ENCODE results near the gene BEND7.
"Not testable (repeated sequence)": the region's sequence is repeated elsewhere in the genome, so short reads cannot be mapped to it uniquely, and the experiment has no call there.

DNA sequence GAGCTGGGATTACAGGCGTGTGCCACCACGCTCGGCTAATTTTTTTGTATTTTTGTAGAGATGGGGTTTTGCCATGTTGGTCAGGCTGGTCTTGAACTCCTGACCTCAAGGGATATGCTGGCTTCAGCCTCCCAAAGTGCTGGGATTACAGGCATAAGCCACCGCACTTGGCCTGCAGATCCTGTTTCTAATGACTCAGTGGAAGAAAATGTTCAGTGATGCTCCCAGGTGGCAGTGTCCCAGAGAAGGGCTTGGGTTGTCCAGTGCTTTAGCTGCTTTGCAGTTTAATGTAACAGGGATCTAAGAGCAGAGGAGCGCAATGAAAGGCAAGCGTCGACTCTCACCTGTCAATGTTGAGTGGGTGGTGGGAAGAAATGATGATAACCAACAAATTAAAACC is 125.4 kb downstream of the BEND7 start:
- not testable (repeated sequence) for TF ChIP-seq CTCF, POLR2A, EP300 (IDR thresholded peaks at IDR 0.05)
